Measurements from ENCODE around the gene PDE4A. TPM values are rescaled to one million over a fixed set of nuclear protein-coding genes. Genes with fewer than 3 reads are reported as not detected.
A peak's percentile ranks its signal among the peaks of the same experiment; 100 is the strongest.

The PDE4A gene
- total and polyA plus RNA-seq, 9 donors, result 0.71 to 4.8 (median 2.6) TPM

GRCh38 chr19:10518444-10519361 lies 98.4 kb downstream of the PDE4A start:
- H3K4me1 ChIP-seq (ENCODE audit: insufficient read depth), result peaks cover 3% of the 10 kb centered on the region
- TF ChIP-seq EP300 (IDR thresholded peaks at IDR 0.05), result no peak
- TF ChIP-seq POLR2A (IDR thresholded peaks at IDR 0.05), result no peak
- no peak for TF ChIP-seq CTCF (IDR thresholded peaks at IDR 0.05)
- no peaks in the 10 kb centered on the region for H3K9me3 ChIP-seq
- WGBS, 3 donors, result 11 to 19% (median 13%) methylated on average over 33 of the region's 33 CpGs
- H3K4me3 ChIP-seq, result no peak overlapping the region
- H3K27me3 ChIP-seq, result peaks cover 4% of the 10 kb centered on the region
- no peaks in the 10 kb centered on the region for H3K36me3 ChIP-seq
- no peak for DNase-seq
- no peak overlapping the region for H3K27ac ChIP-seq
- intact Hi-C loops (cut with DNase I), result no loop called here

MicroRNAs encoded within 50 kb of the gene (microRNA counts, 767-probe panel; counts per million panel counts)
- 530 counts per million, percentile 78 among the panel's probes with 10 or more counts for microRNA hsa-miR-1181

Small RNA genes within 50 kb of the gene (microRNA-seq; reads per million reads assigned to microRNA genes)
- gene MIR1181, result 0 to 0.16 (median 0) reads per million in 3 donors

Other genes with a start within 250 kb of the PDE4A start
- gene DNMT1, start 225.6 kb upstream of the PDE4A start, total RNA-seq, result 10 to 100 TPM; 28.1 to 74.2 (median 41.8) TPM
- gene DNMT1, start 225.6 kb upstream of the PDE4A start, polyA plus RNA-seq, result 10 to 100 TPM; 19.8 to 60.2 TPM
- 10 to 100 TPM in 4 of 7 donors, 1 to 10 TPM in 3; 3.6 to 25.9 (median 12.7) TPM for gene S1PR2, start 189.2 kb upstream of the PDE4A start, total RNA-seq
- gene S1PR2, start 189.2 kb upstream of the PDE4A start, polyA plus RNA-seq, result 1 to 10 TPM; 4.9 to 5.1 TPM
- 10 to 100 TPM; 42.2 to 73.3 (median 58.9) TPM for gene MRPL4, start 168.3 kb upstream of the PDE4A start, total RNA-seq
- gene MRPL4, start 168.3 kb upstream of the PDE4A start, polyA plus RNA-seq, result 10 to 100 TPM in 1 of 2 donors, 1 to 10 TPM in 1; 4.7 to 60.6 TPM
- 100 to 1,000 TPM in 1 of 7 donors, 10 to 100 TPM in 6; 12.1 to 116 (median 18.7) TPM for gene ICAM1, start 149.4 kb upstream of the PDE4A start, total RNA-seq
- gene ICAM1, start 149.4 kb upstream of the PDE4A start, polyA plus RNA-seq, result 10 to 100 TPM; 12.3 to 20.6 TPM
- gene ICAM4, start 133.6 kb upstream of the PDE4A start, total RNA-seq, result 1 to 10 TPM in 2 of 7 donors, under 1 TPM in 5; 0.26 to 3.3 (median 0.60) TPM
- gene ICAM4, start 133.6 kb upstream of the PDE4A start, polyA plus RNA-seq, result under 1 TPM; 0.17 to 0.29 TPM
- 10 to 100 TPM in 3 of 7 donors, 1 to 10 TPM in 1, under 1 TPM in 3; 0.51 to 16.1 (median 2.5) TPM for gene ICAM5, start 130.6 kb upstream of the PDE4A start, total RNA-seq
- under 1 TPM in 1 of 2 donors, not detected in 1; 0.11 TPM for gene ICAM5, start 130.6 kb upstream of the PDE4A start, polyA plus RNA-seq
- gene ZGLP1, start 110.7 kb upstream of the PDE4A start, total RNA-seq, result 1 to 10 TPM; 2.6 to 5.6 (median 3.0) TPM
- 1 to 10 TPM in 1 of 2 donors, under 1 TPM in 1; 0.27 to 4.5 TPM for gene ZGLP1, start 110.7 kb upstream of the PDE4A start, polyA plus RNA-seq
- 10 to 100 TPM; 11.1 to 23.6 (median 13.2) TPM for gene FDX2, start 104.5 kb upstream of the PDE4A start, total RNA-seq
- 10 to 100 TPM in 1 of 2 donors, 1 to 10 TPM in 1; 2.5 to 16.8 TPM for gene FDX2, start 104.5 kb upstream of the PDE4A start, polyA plus RNA-seq
- 10 to 100 TPM; 13.1 to 50.7 (median 41.0) TPM for gene RAVER1, start 87.0 kb upstream of the PDE4A start, total RNA-seq
- 10 to 100 TPM in 1 of 2 donors, 1 to 10 TPM in 1; 1.3 to 18.2 TPM for gene RAVER1, start 87.0 kb upstream of the PDE4A start, polyA plus RNA-seq
- gene ICAM3, start 80.9 kb upstream of the PDE4A start, total RNA-seq, result 10 to 100 TPM in 1 of 7 donors, 1 to 10 TPM in 6; 2.2 to 10.9 (median 3.6) TPM
- gene ICAM3, start 80.9 kb upstream of the PDE4A start, polyA plus RNA-seq, result 1 to 10 TPM; 3.9 to 4.3 TPM
- 100 to 1,000 TPM in 1 of 7 donors, 10 to 100 TPM in 6; 55.4 to 118 (median 81.6) TPM for gene TYK2, start 40.0 kb upstream of the PDE4A start, total RNA-seq
- gene TYK2, start 40.0 kb upstream of the PDE4A start, polyA plus RNA-seq, result 10 to 100 TPM; 62.7 to 73.2 TPM
- gene CDC37, start 17.0 kb upstream of the PDE4A start, total RNA-seq, result 100 to 1,000 TPM in 5 of 7 donors, 10 to 100 TPM in 2; 81.3 to 123 (median 113) TPM
- gene CDC37, start 17.0 kb upstream of the PDE4A start, polyA plus RNA-seq, result 100 to 1,000 TPM; 117 to 180 TPM
- gene KEAP1, start 82.8 kb downstream of the PDE4A start, total RNA-seq, result 10 to 100 TPM; 29.6 to 61.7 (median 51.7) TPM
- 10 to 100 TPM; 38.5 to 40.4 TPM for gene KEAP1, start 82.8 kb downstream of the PDE4A start, polyA plus RNA-seq
- under 1 TPM in 6 of 7 donors, not detected in 1; 0.12 to 0.57 (median 0.32) TPM for gene S1PR5, start 96.9 kb downstream of the PDE4A start, total RNA-seq
- 1 to 10 TPM in 1 of 2 donors, under 1 TPM in 1; 0.33 to 1.4 TPM for gene S1PR5, start 96.9 kb downstream of the PDE4A start, polyA plus RNA-seq
- gene ATG4D, start 123.4 kb downstream of the PDE4A start, total RNA-seq, result 10 to 100 TPM; 13.9 to 26.9 (median 24.1) TPM
- gene ATG4D, start 123.4 kb downstream of the PDE4A start, polyA plus RNA-seq, result 10 to 100 TPM in 1 of 2 donors, 1 to 10 TPM in 1; 3.1 to 20.8 TPM
- gene KRI1, start 145.5 kb downstream of the PDE4A start, total RNA-seq, result 10 to 100 TPM; 12.3 to 28.9 (median 23.6) TPM
- 10 to 100 TPM; 20.1 to 24.2 TPM for gene KRI1, start 145.5 kb downstream of the PDE4A start, polyA plus RNA-seq
- 1 to 10 TPM; 4.4 to 7.4 (median 5.6) TPM for gene CDKN2D, start 148.4 kb downstream of the PDE4A start, total RNA-seq
- 1 to 10 TPM; 2.8 to 7.6 TPM for gene CDKN2D, start 148.4 kb downstream of the PDE4A start, polyA plus RNA-seq
- gene AP1M2, start 166.8 kb downstream of the PDE4A start, total RNA-seq, result 10 to 100 TPM in 1 of 7 donors, 1 to 10 TPM in 4, under 1 TPM in 1, not detected in 1; 0.86 to 45.5 (median 3.8) TPM
- gene AP1M2, start 166.8 kb downstream of the PDE4A start, polyA plus RNA-seq, result under 1 TPM; 0.19 to 0.40 TPM
- gene SLC44A2, start 205.0 kb downstream of the PDE4A start, total RNA-seq, result 100 to 1,000 TPM in 1 of 7 donors, 10 to 100 TPM in 6; 18.1 to 137 (median 52.3) TPM
- gene SLC44A2, start 205.0 kb downstream of the PDE4A start, polyA plus RNA-seq, result 10 to 100 TPM; 37.6 to 94.1 TPM
- 100 to 1,000 TPM in 6 of 7 donors, 10 to 100 TPM in 1; 90.0 to 295 (median 246) TPM for gene ILF3, start 233.8 kb downstream of the PDE4A start, total RNA-seq
- 100 to 1,000 TPM; 120 to 149 TPM for gene ILF3, start 233.8 kb downstream of the PDE4A start, polyA plus RNA-seq

Measured in ovary (tissue), 9 donors.